ENCODE data around the gene ERICH2. TPM values are rescaled to one million over a fixed set of nuclear protein-coding genes. Genes with fewer than 3 reads are reported as not detected.

Gene ERICH2
- total and polyA plus RNA-seq, 11 donors: 0.22 to 3.4 (median 0.98) TPM; not detected in 4

DNA sequence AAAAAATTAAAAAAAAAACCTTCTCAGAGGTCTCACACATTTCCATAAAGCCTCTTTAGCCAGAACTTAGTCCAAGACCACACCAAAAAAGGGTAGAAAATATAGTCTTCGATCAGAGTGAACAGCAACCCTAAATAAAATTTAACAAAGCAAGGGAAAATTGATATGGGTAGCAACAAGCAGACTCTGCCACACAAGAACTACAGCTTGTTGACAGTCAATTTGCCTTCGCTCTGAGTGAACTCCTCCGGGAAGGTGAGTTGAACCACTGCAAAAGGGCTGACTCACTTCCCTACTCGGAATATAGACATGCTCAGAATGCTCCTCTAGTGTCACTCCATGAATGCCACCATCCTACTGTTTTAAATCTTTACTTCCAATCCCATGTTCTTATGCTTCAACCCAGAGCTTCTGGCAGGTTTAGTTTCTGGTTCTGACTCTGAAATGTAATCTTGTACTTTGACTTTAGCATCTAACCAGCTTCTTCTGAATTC is 70.6 kb downstream of the ERICH2 start:
- intact Hi-C loops (cut with DNase I): no loop called here
- no peak overlapping the region for H3K27ac ChIP-seq
- no peaks in the 10 kb centered on the region for H3K36me3 ChIP-seq
- no peak for DNase-seq
- no peak for ATAC-seq
- no peak for TF ChIP-seq POLR2A (IDR thresholded peaks at IDR 0.05)
- TF ChIP-seq, protein P1, sequence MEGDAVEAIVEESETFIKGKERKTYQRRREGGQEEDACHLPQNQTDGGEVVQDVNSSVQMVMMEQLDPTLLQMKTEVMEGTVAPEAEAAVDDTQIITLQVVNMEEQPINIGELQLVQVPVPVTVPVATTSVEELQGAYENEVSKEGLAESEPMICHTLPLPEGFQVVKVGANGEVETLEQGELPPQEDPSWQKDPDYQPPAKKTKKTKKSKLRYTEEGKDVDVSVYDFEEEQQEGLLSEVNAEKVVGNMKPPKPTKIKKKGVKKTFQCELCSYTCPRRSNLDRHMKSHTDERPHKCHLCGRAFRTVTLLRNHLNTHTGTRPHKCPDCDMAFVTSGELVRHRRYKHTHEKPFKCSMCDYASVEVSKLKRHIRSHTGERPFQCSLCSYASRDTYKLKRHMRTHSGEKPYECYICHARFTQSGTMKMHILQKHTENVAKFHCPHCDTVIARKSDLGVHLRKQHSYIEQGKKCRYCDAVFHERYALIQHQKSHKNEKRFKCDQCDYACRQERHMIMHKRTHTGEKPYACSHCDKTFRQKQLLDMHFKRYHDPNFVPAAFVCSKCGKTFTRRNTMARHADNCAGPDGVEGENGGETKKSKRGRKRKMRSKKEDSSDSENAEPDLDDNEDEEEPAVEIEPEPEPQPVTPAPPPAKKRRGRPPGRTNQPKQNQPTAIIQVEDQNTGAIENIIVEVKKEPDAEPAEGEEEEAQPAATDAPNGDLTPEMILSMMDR (IDR thresholded peaks at IDR 0.05): no peak
- no peak overlapping the region for H3K4me3 ChIP-seq
- H3K4me1 ChIP-seq: peaks cover 0 to 6% (median 0%) of the 10 kb centered on the region in 12 donors
- peaks cover 0 to 14% (median 8%) of the 10 kb centered on the region in 9 donors for H3K27me3 ChIP-seq
- 71 to 80% (median 77%) methylated on average over 4 of the region's 4 CpGs for WGBS, 4 donors
- no peaks in the 10 kb centered on the region for H3K9me3 ChIP-seq

DNA sequence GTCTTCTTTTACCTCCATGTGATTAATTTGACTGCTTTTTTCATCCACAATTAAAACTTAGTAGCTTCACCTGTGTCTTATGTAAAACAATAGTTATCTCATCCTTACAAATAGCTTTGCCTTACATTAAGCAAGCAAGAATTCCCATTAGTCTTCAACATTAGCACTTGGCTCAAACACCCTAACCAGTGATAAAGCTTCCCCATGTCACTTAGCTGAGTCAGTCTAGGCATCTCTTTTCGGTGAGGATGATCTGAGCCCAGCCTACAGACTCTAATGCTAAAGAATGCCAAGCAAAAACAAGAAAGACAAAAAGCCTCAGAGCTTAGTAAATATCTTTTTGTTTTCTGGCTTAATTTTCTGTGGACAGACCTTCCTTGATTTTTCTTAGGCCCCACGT is 72.6 kb downstream of the ERICH2 start:
- Histone ChIP-seq H3K27ac (no peak overlapping the region), H3K9me3 (no peaks in the 10 kb centered on the region), H3K36me3 (no peaks in the 10 kb centered on the region), H3K27me3 (peaks cover 0 to 20% (median 5%) of the 10 kb centered on the region in 9 donors), H3K4me1 (peaks cover 0 to 6% (median 0%) of the 10 kb centered on the region in 12 donors), H3K4me3 (no peak overlapping the region)
- TF ChIP-seq POLR2A (IDR thresholded peaks at IDR 0.05): no peak
- TF ChIP-seq, protein P1 (IDR thresholded peaks at IDR 0.05): no peak
- no peak for ATAC-seq
- intact Hi-C loops (cut with DNase I): no loop called here
- no peak for DNase-seq
- WGBS, 4 donors: 62 to 85% (median 79%) methylated on average over 2 of the region's 2 CpGs

DNA sequence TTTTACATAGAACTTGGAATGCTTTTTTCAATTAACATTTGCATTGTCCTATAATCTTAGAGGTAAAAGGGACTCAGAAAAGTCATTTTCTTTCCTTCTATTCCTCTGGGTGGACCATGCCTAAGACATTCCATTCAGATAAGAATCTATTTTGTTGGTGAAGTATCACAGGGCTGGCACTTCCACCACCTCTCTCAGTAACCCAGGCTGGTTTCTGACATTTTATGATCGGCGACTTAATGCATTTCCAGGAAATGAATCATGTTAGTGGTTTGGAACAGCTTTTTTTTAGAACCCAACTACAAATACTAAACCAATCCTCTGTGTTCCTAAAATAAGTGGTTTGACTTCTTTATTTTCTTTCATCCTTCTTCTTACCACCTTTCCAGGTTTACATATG is 73.5 kb downstream of the ERICH2 start:
- H3K36me3 ChIP-seq: no peaks in the 10 kb centered on the region
- H3K27me3 ChIP-seq: peaks cover 0 to 20% (median 3%) of the 10 kb centered on the region in 9 donors
- DNase-seq (no peak), ATAC-seq (no peak)
- intact Hi-C loops (cut with DNase I): no loop called here
- H3K9me3 ChIP-seq: no peaks in the 10 kb centered on the region
- peaks cover 0 to 6% (median 0%) of the 10 kb centered on the region in 12 donors for H3K4me1 ChIP-seq
- WGBS, 4 donors: 57 to 74% (median 60%) methylated on average over 2 of the region's 2 CpGs
- no peak overlapping the region for H3K27ac ChIP-seq
- H3K4me3 ChIP-seq: no peak overlapping the region
- TF ChIP-seq, protein P1 (IDR thresholded peaks at IDR 0.05): no peak
- no peak for TF ChIP-seq POLR2A (IDR thresholded peaks at IDR 0.05)

DNA sequence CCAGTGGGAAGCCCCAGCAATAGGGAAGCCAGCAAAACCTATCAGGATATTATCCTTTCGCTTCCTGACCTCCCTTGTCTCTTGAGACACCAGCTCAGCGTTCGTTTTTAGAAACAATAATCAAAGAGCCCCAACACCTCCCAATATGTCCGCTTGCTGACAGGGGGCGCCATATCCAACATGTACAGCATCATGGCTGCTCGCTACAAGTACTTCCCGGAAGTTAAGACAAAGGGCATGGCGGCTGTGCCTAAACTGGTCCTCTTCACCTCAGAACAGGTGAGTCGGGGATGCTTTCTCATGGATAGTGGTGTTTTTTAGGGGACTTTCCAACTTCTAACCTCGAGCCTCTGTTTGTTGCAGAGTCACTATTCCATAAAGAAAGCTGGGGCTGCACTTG is 75.2 kb downstream of the ERICH2 start:
- intact Hi-C loops (cut with DNase I): no loop called here
- DNase-seq: no peak
- 76 to 77% (median 77%) methylated on average over 10 of the region's 10 CpGs for WGBS, 4 donors

More for the DNA sequence above, 75.2 kb downstream of the ERICH2 start:
- H3K4me1 ChIP-seq: peaks cover 0 to 6% (median 0%) of the 10 kb centered on the region in 12 donors
- no peak for ATAC-seq
- no peaks in the 10 kb centered on the region for H3K9me3 ChIP-seq
- H3K27me3 ChIP-seq: peaks cover 0 to 20% (median 3%) of the 10 kb centered on the region in 9 donors
- TF ChIP-seq POLR2A (IDR thresholded peaks at IDR 0.05): no peak
- TF ChIP-seq, protein P1 (IDR thresholded peaks at IDR 0.05): no peak
- H3K4me3 ChIP-seq: no peak overlapping the region
- no peak overlapping the region for H3K27ac ChIP-seq
- no peaks in the 10 kb centered on the region for H3K36me3 ChIP-seq

Data from heart left ventricle (tissue), 16 donors.